Measurements from ENCODE around the gene CD38.

CD38 gene

GRCh38 chr4:15874671-15875070 lies 96.5 kb downstream of the CD38 start:
- Histone ChIP-seq H3K27me3 (ENCODE audit: control insufficient read depth, low read length) (no peaks in the 10 kb centered on the region), H3K27ac (ENCODE audit: low read depth, low read length) (no peak overlapping the region), H3K4me2 (ENCODE audit: low read length) (no peak overlapping the region), H3K9me3 (ENCODE audit: control insufficient read depth, insufficient read depth, low read length) (peaks cover 3% of the 10 kb centered on the region; the same call in 1 of the 2 replicates), H3K79me2 (ENCODE audit: control insufficient read depth, low read length) (no peaks in the 10 kb centered on the region), H3K4me1 (ENCODE audit: control insufficient read depth, low read length) (no peaks in the 10 kb centered on the region), H3K36me3 (ENCODE audit: control insufficient read depth, low read length) (no peaks in the 10 kb centered on the region), H4K20me1 (ENCODE audit: control insufficient read depth, insufficient read depth, low read depth, low read length) (no peaks in the 10 kb centered on the region), H3K9me2 (replicated peaks; ENCODE audit: control insufficient read depth, low read length) (no peaks in the 10 kb centered on the region), H3K4me3 (ENCODE audit: low read length) (no peak overlapping the region), H3F3A (ENCODE audit: control insufficient read depth, insufficient read depth) (no peaks in the 10 kb centered on the region)
- no peak for TF ChIP-seq CTCF (IDR thresholded peaks at IDR 0.05; ENCODE audit: low read depth, low read length, poor library complexity, severe bottlenecking)
- no peak for TF ChIP-seq EZH2phosphoT487 (IDR thresholded peaks at IDR 0.05; ENCODE audit: borderline replicate concordance, low read length)

- TF ChIP-seq CTCF (IDR thresholded peaks at IDR 0.05; ENCODE audit: low read depth, low read length, poor library complexity, severe bottlenecking) = no peak
- no peak for TF ChIP-seq EZH2phosphoT487 (IDR thresholded peaks at IDR 0.05; ENCODE audit: borderline replicate concordance, low read length)
- peaks cover 3% of the 10 kb centered on the region; the same call in 1 of the 2 replicates for H3K9me3 ChIP-seq (ENCODE audit: control insufficient read depth, insufficient read depth, low read length)
- H3K27me3 ChIP-seq (ENCODE audit: control insufficient read depth, low read length) = no peaks in the 10 kb centered on the region
- no peaks in the 10 kb centered on the region for H3F3A ChIP-seq (ENCODE audit: control insufficient read depth, insufficient read depth)
- no peak overlapping the region for H3K4me2 ChIP-seq (ENCODE audit: low read length)
- H3K4me1 ChIP-seq (ENCODE audit: control insufficient read depth, low read length) = no peaks in the 10 kb centered on the region
- no peak overlapping the region for H3K27ac ChIP-seq (ENCODE audit: low read depth, low read length)
- H3K79me2 ChIP-seq (ENCODE audit: control insufficient read depth, low read length) = no peaks in the 10 kb centered on the region
- no peaks in the 10 kb centered on the region for H4K20me1 ChIP-seq (ENCODE audit: control insufficient read depth, insufficient read depth, low read depth, low read length)
- no peak overlapping the region for H3K4me3 ChIP-seq (ENCODE audit: low read length)
- no peaks in the 10 kb centered on the region for H3K36me3 ChIP-seq (ENCODE audit: control insufficient read depth, low read length)
- no peaks in the 10 kb centered on the region for H3K9me2 ChIP-seq (replicated peaks; ENCODE audit: control insufficient read depth, low read length)
Observed at GRCh38 chr4:15875663-15876460, 97.7 kb downstream of the CD38 start.

GRCh38 chr4:15878011-15878410 lies 99.9 kb downstream of the CD38 start:
- H3K4me3 ChIP-seq (ENCODE audit: low read length) = no peak overlapping the region
- no peaks in the 10 kb centered on the region for H4K20me1 ChIP-seq (ENCODE audit: control insufficient read depth, insufficient read depth, low read depth, low read length)
- H3K27ac ChIP-seq (ENCODE audit: low read depth, low read length) = no peak overlapping the region
- no peaks in the 10 kb centered on the region for H3F3A ChIP-seq (ENCODE audit: control insufficient read depth, insufficient read depth)
- H3K27me3 ChIP-seq (ENCODE audit: control insufficient read depth, low read length) = no peaks in the 10 kb centered on the region
- H3K9me2 ChIP-seq (replicated peaks; ENCODE audit: control insufficient read depth, low read length) = no peaks in the 10 kb centered on the region
- H3K4me2 ChIP-seq (ENCODE audit: low read length) = no peak overlapping the region
- no peak for TF ChIP-seq EZH2phosphoT487 (IDR thresholded peaks at IDR 0.05; ENCODE audit: borderline replicate concordance, low read length)
- peak; percentile 16 for TF ChIP-seq CTCF (IDR thresholded peaks at IDR 0.05; ENCODE audit: low read depth, low read length, poor library complexity, severe bottlenecking)
- H3K4me1 ChIP-seq (ENCODE audit: control insufficient read depth, low read length) = peaks cover 3% of the 10 kb centered on the region
- H3K36me3 ChIP-seq (ENCODE audit: control insufficient read depth, low read length) = no peaks in the 10 kb centered on the region
- H3K79me2 ChIP-seq (ENCODE audit: control insufficient read depth, low read length) = no peaks in the 10 kb centered on the region
- H3K9me3 ChIP-seq (ENCODE audit: control insufficient read depth, insufficient read depth, low read length) = peaks cover 3% of the 10 kb centered on the region; the same call in 1 of the 2 replicates

Measured in DOHH2 (cell line).